Measurements from ENCODE around the gene ACIN1. TPM values are rescaled to one million over a fixed set of nuclear protein-coding genes. Genes with fewer than 3 reads are reported as not detected.
A peak's percentile ranks its signal among the peaks of the same experiment; 100 is the strongest.

The ACIN1 gene
- total RNA-seq, 1 donor from 2014 or later, result 225 TPM

DNA sequence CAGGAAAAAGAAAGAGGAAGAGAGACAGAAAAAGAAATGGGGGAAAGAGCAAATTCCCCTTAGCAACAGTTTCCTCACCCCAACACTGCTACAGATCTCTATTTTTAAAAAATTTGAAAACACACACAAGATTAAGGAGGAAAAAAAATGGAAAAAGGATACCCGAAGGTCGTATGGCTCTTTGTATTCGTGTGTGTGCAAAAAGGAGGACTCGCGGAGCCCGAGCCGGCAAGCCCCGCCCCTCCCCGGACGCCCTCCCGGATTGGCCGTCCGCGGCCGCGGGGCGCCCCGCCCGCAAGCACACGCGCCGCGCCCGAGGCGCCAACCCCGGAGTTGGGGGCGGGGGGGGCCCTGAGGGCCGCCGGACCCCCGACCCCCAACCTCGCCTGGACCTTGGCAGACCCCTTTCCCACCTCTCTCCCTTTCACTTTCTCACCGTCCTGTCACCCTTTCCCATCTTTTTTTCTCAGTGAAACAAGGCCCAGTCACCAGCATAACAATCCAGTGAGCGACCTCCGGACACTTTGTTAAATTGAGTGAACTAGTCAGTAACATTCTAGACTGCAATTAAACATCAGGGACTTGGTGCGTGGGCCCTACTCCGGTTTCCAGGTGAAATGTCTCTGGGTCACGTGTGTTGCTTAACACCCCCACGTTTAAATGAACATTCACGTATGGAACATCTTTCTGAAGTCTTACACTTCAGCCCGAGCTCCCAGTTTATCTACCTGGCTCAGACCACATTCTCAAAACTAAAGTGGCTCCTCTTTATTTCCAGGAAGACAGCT is 84.8 kb downstream of the ACIN1 start, which contains the start of gene C14orf93:
C14orf93 (minus strand) TSS at position 205 of the 788 bp plus-strand sequence. CDS start 11,120 bp downstream, outside the sequence.
- H3K4me3 Mint-ChIP-seq, result peak within 1 kb of the TSS; percentile 97
- peak within 1 kb of the TSS; percentile 97 for H3K27ac Mint-ChIP-seq
- no peaks in the 10 kb centered on the region for H3K9me3 Mint-ChIP-seq
- intact Hi-C loops (cut with micrococcal nuclease), result no loop called here
- peak; percentile 74 for DNase-seq (ENCODE audit: low spot score)
- H3K36me3 Mint-ChIP-seq (ENCODE audit: low read depth), result peaks cover 1% of the 10 kb centered on the region
- peaks cover 47% of the 10 kb centered on the region for H3K4me1 Mint-ChIP-seq (ENCODE audit: low read depth)
- no peaks in the 10 kb centered on the region for H3K27me3 Mint-ChIP-seq (ENCODE audit: insufficient read depth)

DNA sequence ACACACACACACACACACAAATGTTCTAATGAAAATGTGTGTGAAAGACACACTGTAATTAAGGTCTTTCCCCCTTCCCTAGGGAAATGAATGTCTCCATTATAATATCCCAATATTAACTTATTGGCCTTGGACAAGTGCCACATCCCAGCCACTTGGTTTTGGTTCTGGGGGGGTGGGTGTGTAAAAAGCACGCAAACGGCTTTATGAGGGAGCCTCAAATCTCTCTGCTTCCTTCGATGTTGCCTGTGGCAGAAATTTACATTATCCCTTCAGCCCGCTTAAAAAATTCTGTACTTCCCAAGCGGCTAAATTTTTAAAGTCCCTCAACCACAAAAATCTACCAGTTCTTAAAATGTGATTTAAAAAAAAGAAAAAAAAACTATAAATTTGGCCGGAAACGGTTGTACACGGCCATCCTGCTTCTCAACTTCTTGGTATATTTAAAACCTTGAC is 85.4 kb downstream of the ACIN1 start:
- peaks cover 1% of the 10 kb centered on the region for H3K36me3 Mint-ChIP-seq (ENCODE audit: low read depth)
- no peak for DNase-seq (ENCODE audit: low spot score)
- no peaks in the 10 kb centered on the region for H3K9me3 Mint-ChIP-seq
- H3K27me3 Mint-ChIP-seq (ENCODE audit: insufficient read depth), result no peaks in the 10 kb centered on the region
- peaks cover 52% of the 10 kb centered on the region for H3K4me1 Mint-ChIP-seq (ENCODE audit: low read depth)
- H3K27ac Mint-ChIP-seq, result peak overlapping the region; percentile 97
- peak overlapping the region; percentile 97 for H3K4me3 Mint-ChIP-seq
- intact Hi-C loops (cut with micrococcal nuclease), result no loop called here

DNA sequence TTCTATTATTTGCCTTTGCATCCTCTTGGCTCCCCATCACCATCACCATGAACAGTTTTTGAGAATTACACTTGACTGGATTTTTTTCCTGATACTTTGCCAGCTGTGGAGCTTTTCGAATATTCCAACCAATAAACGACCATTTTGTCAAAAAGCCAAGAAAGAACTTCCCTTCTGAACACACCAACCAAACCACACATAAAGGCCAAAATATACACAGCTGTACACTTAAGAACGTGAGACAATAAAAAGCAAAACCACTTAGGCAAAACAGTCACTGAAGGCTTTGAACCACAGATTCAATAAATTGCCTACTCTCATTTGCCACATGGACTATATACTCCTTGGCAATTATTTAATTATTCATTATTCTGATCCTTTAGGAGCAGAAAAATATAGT is 86.1 kb downstream of the ACIN1 start:
- Mint-ChIP-seq H3K9me3 (no peaks in the 10 kb centered on the region), H3K36me3 (ENCODE audit: low read depth) (peaks cover 1% of the 10 kb centered on the region), H3K4me1 (ENCODE audit: low read depth) (peaks cover 52% of the 10 kb centered on the region), H3K27ac (peak overlapping the region; percentile 67), H3K4me3 (peak overlapping the region; percentile 97), H3K27me3 (ENCODE audit: insufficient read depth) (no peaks in the 10 kb centered on the region)
- intact Hi-C loops (cut with micrococcal nuclease), result no loop called here
- DNase-seq (ENCODE audit: low spot score), result no peak

Other genes with a start within 250 kb of the ACIN1 start
- gene LRP10, start 223.4 kb downstream of the ACIN1 start, total RNA-seq, result 44.6 and 46.0 TPM in 2 replicates
- gene REM2, start 211.9 kb downstream of the ACIN1 start, total RNA-seq, result 0.39 TPM in 1 of 2 replicates, not detected in the other
- gene RBM23, start 176.0 kb downstream of the ACIN1 start, total RNA-seq, result 86.4 and 90.5 TPM in 2 replicates
- gene PRMT5, start 165.8 kb downstream of the ACIN1 start, total RNA-seq, result 174 and 180 TPM in 2 replicates
- 52.4 and 56.4 TPM in 2 replicates for gene HAUS4, start 138.0 kb downstream of the ACIN1 start, total RNA-seq
- gene AJUBA, start 112.6 kb downstream of the ACIN1 start, total RNA-seq, result 1.8 and 2.7 TPM in 2 replicates
- gene C14orf93, start 85.0 kb downstream of the ACIN1 start, total RNA-seq, result 6.3 and 7.2 TPM in 2 replicates
- 144 and 148 TPM in 2 replicates for gene PSMB5, start 60.2 kb downstream of the ACIN1 start, total RNA-seq
- not detected in 2 replicates for gene PSMB11, start 52.9 kb downstream of the ACIN1 start, total RNA-seq
- 1.0 and 1.2 TPM in 2 replicates for gene CDH24, start 37.6 kb downstream of the ACIN1 start, total RNA-seq
- 49.7 and 55.6 TPM in 2 replicates for gene C14orf119, start 369 bp upstream of the ACIN1 start, total RNA-seq
- gene CIROP, start 9.9 kb upstream of the ACIN1 start, total RNA-seq, result not detected in 2 replicates
- not detected in 2 replicates for gene CEBPE, start 24.1 kb upstream of the ACIN1 start, total RNA-seq
- not detected in 2 replicates for gene SLC7A8, start 88.5 kb upstream of the ACIN1 start, total RNA-seq
- not detected in 2 replicates for gene RNF212B, start 142.8 kb upstream of the ACIN1 start, total RNA-seq
- 10.9 and 12.2 TPM in 2 replicates for gene HOMEZ, start 191.0 kb upstream of the ACIN1 start, total RNA-seq
- 16.6 and 17.3 TPM in 2 replicates for gene PPP1R3E, start 207.7 kb upstream of the ACIN1 start, total RNA-seq
- 4.1 and 7.1 TPM in 2 replicates for gene BCL2L2, start 211.7 kb upstream of the ACIN1 start, total RNA-seq
- 252 and 266 TPM in 2 replicates for gene PABPN1, start 226.3 kb upstream of the ACIN1 start, total RNA-seq

All from activated T-helper 1 cell treated with anti-CD3 and anti-CD28 coated beads, Interleukin-12 subunit alpha, Interleukin-12 subunit beta, Interleukin-2, Interleukin-4 antibody, amounts not matched to agents 30 ng/mL and 10 ng/mL and 1 ng/mL, durations not matched to agents 14 hours and 24 hours and 36 hours (primary cell).